ENCODE results near the gene TNFSF12.
"Not testable (repeated sequence)": the region's sequence is repeated elsewhere in the genome, so short reads cannot be mapped to it uniquely, and the experiment has no call there.

The TNFSF12 gene

GRCh38 chr17:7590743-7591142 lies 41.9 kb downstream of the TNFSF12 start:
- no peaks in the 10 kb centered on the region for H3K4me1 ChIP-seq (ENCODE audit: low read depth, poor library complexity, severe bottlenecking)
- no peaks in the 10 kb centered on the region for H4K20me1 ChIP-seq (ENCODE audit: insufficient read depth)
- H3K27me3 ChIP-seq (ENCODE audit: insufficient read depth, low read depth) = no peaks in the 10 kb centered on the region
- TF ChIP-seq CTCF (conservative IDR thresholded peaks at IDR 0.05; ENCODE audit: low read depth, low read length) = no peak
- H2AFZ ChIP-seq (ENCODE audit: low read depth) = no peak overlapping the region
- H3K9ac ChIP-seq = no peak overlapping the region
- H3K27ac ChIP-seq = no peak overlapping the region
- H3K4me2 ChIP-seq = no peak overlapping the region
- H3K4me3 ChIP-seq (IDR thresholded peaks at IDR 0.05; ENCODE audit: insufficient read depth, low read depth, low read length) = no peak overlapping the region
- H3K36me3 ChIP-seq (ENCODE audit: insufficient read depth) = no peaks in the 10 kb centered on the region
- H3K79me2 ChIP-seq (ENCODE audit: insufficient read depth, low read depth) = no peaks in the 10 kb centered on the region

- Histone ChIP-seq H3K4me3 (IDR thresholded peaks at IDR 0.05; ENCODE audit: insufficient read depth, low read depth, low read length) (no peak overlapping the region), H2AFZ (ENCODE audit: low read depth) (no peak overlapping the region), H4K20me1 (ENCODE audit: insufficient read depth) (no peaks in the 10 kb centered on the region), H3K36me3 (ENCODE audit: insufficient read depth) (no peaks in the 10 kb centered on the region), H3K4me2 (no peak overlapping the region), H3K4me1 (ENCODE audit: low read depth, poor library complexity, severe bottlenecking) (no peaks in the 10 kb centered on the region), H3K9ac (no peak overlapping the region), H3K27me3 (ENCODE audit: insufficient read depth, low read depth) (no peaks in the 10 kb centered on the region), H3K27ac (no peak overlapping the region), H3K79me2 (ENCODE audit: insufficient read depth, low read depth) (no peaks in the 10 kb centered on the region)
- TF ChIP-seq CTCF (conservative IDR thresholded peaks at IDR 0.05; ENCODE audit: low read depth, low read length) = no peak
Measured at GRCh38 chr17:7591596-7591995, 42.7 kb downstream of the TNFSF12 start.

GRCh38 chr17:7592422-7593021 lies 43.7 kb downstream of the TNFSF12 start:
- H3K4me1 ChIP-seq (ENCODE audit: low read depth, poor library complexity, severe bottlenecking) = no peaks in the 10 kb centered on the region
- no peaks in the 10 kb centered on the region for H4K20me1 ChIP-seq (ENCODE audit: insufficient read depth)
- H3K4me3 ChIP-seq (IDR thresholded peaks at IDR 0.05; ENCODE audit: insufficient read depth, low read depth, low read length) = no peak overlapping the region
- no peak overlapping the region for H2AFZ ChIP-seq (ENCODE audit: low read depth)
- H3K27me3 ChIP-seq (ENCODE audit: insufficient read depth, low read depth) = no peaks in the 10 kb centered on the region
- no peak overlapping the region for H3K9ac ChIP-seq
- H3K36me3 ChIP-seq (ENCODE audit: insufficient read depth) = no peaks in the 10 kb centered on the region
- H3K27ac ChIP-seq = no peak overlapping the region
- H3K4me2 ChIP-seq = no peak overlapping the region
- no peaks in the 10 kb centered on the region for H3K79me2 ChIP-seq (ENCODE audit: insufficient read depth, low read depth)
- no peak for TF ChIP-seq CTCF (conservative IDR thresholded peaks at IDR 0.05; ENCODE audit: low read depth, low read length)

- H4K20me1 ChIP-seq (ENCODE audit: insufficient read depth) = no peaks in the 10 kb centered on the region
- no peak overlapping the region for H2AFZ ChIP-seq (ENCODE audit: low read depth)
- H3K79me2 ChIP-seq (ENCODE audit: insufficient read depth, low read depth) = no peaks in the 10 kb centered on the region
- no peak overlapping the region for H3K4me2 ChIP-seq
- no peaks in the 10 kb centered on the region for H3K27me3 ChIP-seq (ENCODE audit: insufficient read depth, low read depth)
- no peak for TF ChIP-seq CTCF (conservative IDR thresholded peaks at IDR 0.05; ENCODE audit: low read depth, low read length)
- H3K9ac ChIP-seq = no peak overlapping the region
- H3K4me1 ChIP-seq (ENCODE audit: low read depth, poor library complexity, severe bottlenecking) = no peaks in the 10 kb centered on the region
- H3K27ac ChIP-seq = no peak overlapping the region
- no peak overlapping the region for H3K4me3 ChIP-seq (IDR thresholded peaks at IDR 0.05; ENCODE audit: insufficient read depth, low read depth, low read length)
- H3K36me3 ChIP-seq (ENCODE audit: insufficient read depth) = no peaks in the 10 kb centered on the region
Measured at GRCh38 chr17:7593296-7593695, 44.4 kb downstream of the TNFSF12 start.

GRCh38 chr17:7597561-7597960 lies 48.7 kb downstream of the TNFSF12 start:
- H3K4me3 ChIP-seq (IDR thresholded peaks at IDR 0.05; ENCODE audit: insufficient read depth, low read depth, low read length); H3K27me3 ChIP-seq (ENCODE audit: insufficient read depth, low read depth); H2AFZ ChIP-seq (ENCODE audit: low read depth); H3K27ac ChIP-seq; H3K9ac ChIP-seq; H4K20me1 ChIP-seq (ENCODE audit: insufficient read depth); H3K4me2 ChIP-seq; H3K4me1 ChIP-seq (ENCODE audit: low read depth, poor library complexity, severe bottlenecking); H3K36me3 ChIP-seq (ENCODE audit: insufficient read depth); H3K79me2 ChIP-seq (ENCODE audit: insufficient read depth, low read depth): not testable (repeated sequence)
